COLO668 (cell line): ENCODE results near the gene DTNB.
"Not testable (repeated sequence)": the region's sequence is repeated elsewhere in the genome, so short reads cannot be mapped to it uniquely, and the experiment has no call there.

Experiments used
- DNase-seq: peaks from one replicate; lab custom pipeline; 2025; ENCODE audit not compliant: unreplicated experiment; lab: John Stamatoyannopoulos, UW

Gene DTNB

GRCh38 chr2:25426326-25426725 is 247.1 kb downstream of the DTNB start:
- no peak for DNase-seq

DNA sequence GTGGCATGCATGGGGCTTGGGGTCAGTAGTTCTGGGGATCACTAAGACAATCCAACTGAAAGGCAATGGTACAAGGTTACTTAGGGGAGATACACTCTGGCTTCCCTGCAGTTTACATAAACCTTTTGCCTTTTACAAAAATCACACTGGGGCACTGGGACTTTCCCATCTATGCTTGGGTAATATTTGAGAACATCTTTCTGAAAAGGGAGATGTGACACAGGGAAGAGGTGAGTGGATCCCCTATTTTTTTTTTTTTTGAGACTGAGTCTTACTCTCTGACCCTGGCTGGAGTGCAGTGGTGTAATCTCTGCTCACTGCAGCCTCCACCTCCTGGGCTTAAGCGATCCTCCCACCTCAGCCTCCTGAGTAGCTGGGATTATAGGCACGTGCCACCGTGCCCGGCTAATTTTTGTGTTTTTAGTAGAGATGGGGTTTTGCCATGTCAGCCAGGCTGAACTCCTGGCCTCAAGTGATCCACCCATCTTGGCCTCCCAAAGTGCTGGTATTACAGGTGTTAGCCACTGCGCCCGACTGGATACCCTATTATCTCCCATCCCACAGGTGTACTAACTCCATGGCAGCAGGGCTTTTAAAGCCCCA is 248.8 kb downstream of the DTNB start:
- no peak for DNase-seq

DNA sequence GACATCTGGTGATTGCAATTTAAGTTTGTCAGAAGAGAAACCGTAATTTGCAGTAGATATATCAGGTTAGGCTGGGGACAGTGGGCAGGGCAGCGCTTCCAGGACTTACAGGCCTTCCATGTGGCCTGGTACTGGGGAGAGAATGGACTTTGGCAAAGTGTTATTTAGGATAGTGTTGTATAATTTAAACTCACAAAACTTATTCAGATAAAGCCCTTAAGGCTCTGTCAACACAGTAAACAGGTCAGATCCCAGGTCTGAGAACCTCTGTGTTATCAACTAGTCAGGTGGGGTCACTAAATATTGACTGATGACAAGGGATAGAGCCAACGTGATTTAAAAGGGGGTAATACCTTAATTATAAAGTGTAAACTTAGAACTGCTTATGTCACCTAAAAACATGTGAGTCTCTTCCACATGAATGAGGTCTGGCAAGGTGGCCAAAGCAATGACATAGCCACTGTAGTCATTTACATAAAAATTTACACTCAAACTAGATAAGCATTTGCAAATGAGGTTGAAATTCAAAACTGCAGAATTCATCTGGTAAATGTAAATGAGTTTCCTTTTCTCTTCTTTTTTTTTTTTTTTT is 251.5 kb downstream of the DTNB start:
- DNase-seq, result no peak

DNA sequence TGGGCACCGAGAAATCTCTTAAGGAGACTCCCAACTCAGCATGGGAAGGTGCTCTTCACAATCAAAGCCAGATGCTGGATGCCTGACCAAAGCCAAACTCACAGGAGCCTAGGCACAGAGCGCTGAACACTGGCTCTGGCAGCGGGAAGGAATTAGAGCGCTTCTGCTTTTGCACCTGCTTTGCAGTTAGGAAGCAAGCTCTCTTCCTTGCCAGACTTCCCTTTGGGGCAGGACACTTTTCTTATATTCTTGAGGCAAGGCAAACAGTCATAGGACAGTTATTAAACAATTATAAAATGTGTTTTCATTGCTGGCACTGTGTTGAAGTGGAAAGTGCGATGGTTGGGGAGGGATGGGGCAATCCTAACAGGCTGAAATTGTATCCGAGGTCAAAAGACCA is 252.1 kb downstream of the DTNB start:
- no peak for DNase-seq

DNA sequence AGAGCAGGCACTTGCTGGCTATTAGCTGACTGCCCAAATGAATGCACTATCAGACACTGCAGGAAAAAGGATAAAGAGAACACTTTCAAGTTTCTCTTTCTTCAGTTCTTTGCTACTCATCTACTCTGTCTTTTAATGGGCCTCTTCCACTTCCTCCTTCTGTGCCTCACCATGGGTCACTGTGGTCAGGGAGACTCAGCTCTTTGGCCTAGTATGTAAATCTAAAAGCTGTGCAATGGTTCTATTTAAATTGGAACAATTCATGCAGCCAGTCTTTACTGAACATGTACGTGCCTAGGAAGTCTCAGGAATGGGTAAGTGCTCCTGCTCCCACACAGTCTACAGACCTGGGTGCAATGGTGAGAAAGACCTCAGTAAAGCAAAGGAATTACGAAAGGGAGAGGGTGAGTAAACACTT is 252.5 kb downstream of the DTNB start:
- no peak for DNase-seq

GRCh38 chr2:25419678-25420242 is 253.6 kb downstream of the DTNB start:
- no peak for DNase-seq

- DNase-seq, result no peak
These were observed 254.3 kb downstream of the DTNB start for GRCh38 chr2:25418944-25419677.

DNA sequence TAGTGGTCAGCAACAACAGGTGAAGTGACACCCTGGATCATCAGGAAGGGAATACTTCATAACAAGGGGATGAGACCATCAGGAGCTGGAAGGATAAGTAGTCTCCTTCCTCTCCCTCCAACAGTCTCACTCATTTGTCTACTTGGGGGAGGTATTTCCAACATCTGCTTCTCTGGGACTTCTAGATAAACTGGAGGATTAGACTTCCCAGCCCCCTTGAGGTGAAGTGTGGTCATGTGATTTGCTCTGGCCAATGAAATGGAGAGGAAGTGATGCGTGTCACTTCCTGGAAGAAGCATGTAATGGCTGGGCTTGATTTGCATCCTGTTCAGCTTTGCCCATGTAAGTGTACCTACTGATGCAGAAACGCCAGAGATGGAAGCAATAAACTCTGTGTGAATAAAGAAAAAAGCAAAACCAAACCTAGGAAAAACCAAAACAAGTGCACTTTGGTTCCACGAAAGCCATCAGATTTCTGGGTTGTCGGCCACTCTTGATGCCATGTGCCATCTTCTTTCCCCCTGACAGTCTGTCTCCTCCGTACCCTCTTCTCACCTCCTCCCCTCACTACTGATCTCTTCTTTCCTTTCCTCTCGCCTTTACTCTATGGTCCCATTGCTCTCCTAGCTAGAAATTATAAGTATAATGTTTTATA is 255.5 kb downstream of the DTNB start:
- no peak for DNase-seq

DNA sequence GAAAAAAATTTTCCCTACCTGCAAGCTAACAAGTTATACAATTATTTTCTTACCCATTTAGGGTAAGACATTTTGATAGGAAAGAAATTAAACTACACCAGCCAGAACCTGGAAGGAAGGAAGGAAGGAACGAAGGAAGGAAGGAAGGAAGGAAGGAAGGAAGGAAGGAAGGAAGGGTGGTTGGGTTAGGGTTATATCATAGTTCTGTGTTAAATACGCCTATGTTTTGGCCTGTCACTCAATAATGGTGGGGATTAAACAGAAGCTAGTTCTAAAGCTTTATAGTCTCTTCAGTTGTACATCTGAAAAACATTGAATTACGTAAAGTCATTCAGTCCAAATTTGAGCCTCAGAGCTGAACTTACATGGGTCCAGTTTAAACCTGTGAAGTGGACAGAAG is 256.7 kb downstream of the DTNB start:
- no peak for DNase-seq

DNA sequence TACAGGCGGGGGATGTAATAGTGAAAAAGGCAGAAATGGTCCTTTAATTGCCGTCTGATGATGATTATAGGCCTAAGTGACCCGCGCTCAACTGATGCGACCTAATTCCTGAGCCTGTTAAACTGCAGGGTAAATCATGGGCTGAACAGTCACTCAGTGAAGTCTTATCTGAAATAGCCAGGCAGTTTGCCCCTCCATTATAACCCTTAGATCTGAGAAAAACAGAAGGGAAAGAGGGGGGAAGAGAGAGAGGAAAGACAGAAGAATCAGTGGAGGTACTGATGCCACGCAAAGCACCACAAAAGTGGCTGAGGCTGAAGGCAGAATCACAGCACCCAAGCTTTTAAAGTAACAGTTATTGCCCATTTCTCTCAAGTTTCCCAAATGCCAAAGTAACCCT is 258.6 kb downstream of the DTNB start:
- no peak for DNase-seq

DNA sequence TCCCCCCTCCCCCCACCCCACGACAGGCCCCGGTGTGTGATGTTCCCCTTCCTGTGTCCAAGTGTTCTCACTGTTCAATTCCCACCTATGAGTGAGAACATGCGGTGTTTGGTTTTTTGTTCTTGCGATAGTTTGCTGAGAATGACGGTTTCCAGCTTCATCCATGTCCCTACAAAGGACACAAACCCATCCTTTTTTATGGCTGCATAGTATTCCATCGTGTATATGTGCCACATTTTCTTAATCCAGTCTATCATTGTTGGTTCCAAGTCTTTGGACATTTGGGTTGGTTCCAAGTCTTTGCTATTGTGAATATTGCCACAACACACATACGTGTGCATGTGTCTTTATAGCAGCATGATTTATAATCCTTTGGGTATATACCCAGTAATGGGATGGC is 260.0 kb downstream of the DTNB start:
- DNase-seq, result not testable (repeated sequence)

- no peak for DNase-seq
These were observed 261.6 kb downstream of the DTNB start for GRCh38 chr2:25411753-25412152.

DNA sequence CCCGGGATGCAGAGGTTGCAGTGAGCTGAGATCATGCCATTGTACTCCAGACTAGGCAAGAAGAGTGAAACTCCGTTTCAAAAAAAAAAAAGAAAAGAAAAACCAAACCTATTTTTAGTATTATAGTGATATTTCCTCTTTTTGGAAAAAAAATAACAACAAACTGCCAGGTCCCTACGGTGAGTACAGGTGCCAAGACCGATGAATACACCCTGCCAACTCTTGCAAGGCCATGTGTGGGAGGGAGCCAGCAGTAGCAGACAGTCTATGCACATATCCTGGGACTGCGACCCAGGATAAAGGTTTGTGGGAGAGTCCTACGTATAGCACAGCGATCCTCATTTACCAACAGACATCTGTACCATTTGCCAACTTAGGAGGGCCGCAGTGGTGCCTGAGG is 262.1 kb downstream of the DTNB start:
- no peak for DNase-seq

- no peak for DNase-seq
These were observed 263.0 kb downstream of the DTNB start for GRCh38 chr2:25410370-25410769.

DNA sequence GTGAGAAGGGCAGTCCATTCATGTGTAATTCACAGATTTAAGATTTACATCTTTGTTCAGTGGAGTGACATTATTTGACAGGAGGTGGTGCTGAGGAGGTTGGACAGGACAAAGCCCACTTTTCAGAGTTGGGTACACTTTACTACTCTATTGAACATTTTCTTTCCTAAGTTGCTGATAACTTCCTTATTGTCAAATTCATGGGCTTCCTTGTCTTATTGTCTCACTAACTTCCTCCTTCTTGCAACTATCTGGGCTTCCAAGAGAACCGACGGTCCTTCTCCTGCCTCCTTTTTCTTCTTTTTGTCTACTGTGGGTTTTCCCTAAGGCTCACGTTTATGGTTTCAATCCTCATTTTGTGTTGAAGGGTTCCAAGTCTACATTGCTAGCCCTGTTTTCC is 263.9 kb downstream of the DTNB start:
- no peak for DNase-seq

DNA sequence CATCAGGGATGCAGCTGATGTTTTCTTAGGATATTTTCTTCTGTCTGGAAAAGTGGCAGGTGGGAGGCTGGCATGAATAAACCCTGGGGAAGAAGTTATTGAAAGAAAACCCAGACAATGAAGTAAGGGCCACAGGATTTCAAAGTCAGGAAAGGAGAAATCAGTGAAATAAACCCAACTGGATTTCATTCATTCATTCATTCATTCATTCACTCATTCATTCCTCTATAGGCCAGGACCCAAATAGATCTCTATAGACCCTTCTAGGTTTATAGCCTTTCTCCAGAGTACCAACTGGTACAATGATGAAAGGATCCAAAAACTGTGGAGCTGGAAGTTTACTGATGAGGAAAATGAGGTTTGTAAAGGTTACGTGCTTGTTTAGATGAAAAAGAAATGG is 264.3 kb downstream of the DTNB start:
- DNase-seq, result no peak

DNA sequence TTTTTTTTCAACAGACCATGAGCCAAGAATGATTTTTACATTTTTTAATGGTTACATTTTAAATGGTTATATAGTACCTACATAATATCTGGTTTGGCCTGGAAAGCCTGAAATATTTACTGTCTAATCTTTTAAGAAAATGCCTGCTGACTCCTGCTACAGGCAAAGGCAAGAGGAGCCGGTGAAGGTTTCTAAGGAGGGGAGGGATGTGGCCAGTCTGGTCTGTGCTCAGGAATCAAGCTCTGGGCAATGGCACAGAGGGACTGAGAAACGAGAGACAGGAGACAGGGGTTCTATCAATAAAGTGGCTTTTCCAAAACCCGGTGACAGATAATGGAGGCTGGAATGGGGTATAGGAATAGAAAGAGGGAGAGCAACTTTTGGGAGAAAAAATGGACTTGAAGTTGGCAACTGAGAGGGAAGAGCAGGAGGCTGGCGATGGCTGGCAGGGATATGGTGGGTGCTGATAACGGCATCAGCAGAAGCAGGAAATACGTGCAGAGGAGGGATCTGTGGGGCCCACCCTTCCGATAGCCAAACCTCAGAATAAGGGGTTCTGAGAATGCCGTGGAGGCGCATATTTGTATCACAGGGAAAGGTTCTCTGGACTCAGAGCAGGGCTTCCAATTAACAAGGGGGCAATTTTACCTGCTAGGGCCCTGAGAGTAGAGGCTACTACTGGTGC is 267.6 kb downstream of the DTNB start:
- DNase-seq, result no peak

GRCh38 chr2:25403120-25403760 is 270.1 kb downstream of the DTNB start:
- DNase-seq, result not testable (repeated sequence)

GRCh38 chr2:25402477-25402876 is 270.9 kb downstream of the DTNB start:
- DNase-seq, result no peak

DNA sequence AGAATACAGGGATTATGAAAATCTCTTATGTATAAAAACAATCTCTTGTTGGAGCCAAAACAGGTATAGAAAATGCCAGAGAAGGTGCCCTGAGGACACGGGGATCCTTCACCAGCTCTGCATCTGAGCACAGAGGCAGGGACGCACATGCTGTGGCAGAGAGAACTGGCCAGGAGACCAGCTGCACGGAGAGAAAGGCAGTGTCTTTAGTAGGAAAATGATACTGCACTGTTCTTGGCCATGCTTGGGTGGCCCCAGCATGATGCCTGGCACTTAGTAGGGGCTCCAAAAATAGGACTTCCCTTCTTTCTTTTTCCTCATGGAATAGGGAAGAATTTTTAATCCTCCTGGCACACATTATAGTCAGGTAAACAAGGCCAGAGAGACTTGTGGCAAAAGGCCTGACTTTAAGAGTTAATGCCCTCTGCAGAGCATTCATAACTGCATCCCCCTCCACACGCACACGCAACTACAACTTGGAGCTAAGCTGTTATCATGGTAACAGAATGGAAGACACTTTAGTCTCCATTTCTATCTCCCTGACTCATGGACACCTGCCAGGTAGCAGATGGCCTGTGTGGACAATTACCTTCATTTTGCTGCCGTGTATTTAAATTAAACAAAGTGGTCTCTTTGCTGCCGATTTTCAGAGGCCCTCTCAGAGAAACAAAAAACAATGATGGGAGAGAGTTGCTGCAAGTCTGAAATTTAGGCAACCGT is 271.9 kb downstream of the DTNB start:
- DNase-seq, result peak; percentile 62
